Measurements from ENCODE around the gene SLC5A12. TPM values are rescaled to one million over a fixed set of nuclear protein-coding genes. Genes with fewer than 3 reads are reported as not detected.

The SLC5A12 gene
- not detected in 2 replicates for total RNA-seq

GRCh38 chr11:26721948-26722475 lies at the start of gene SLC5A12:
Gene SLC5A12, minus strand, starts transcription at chr11:26722060. Its CDS starts 346 bp downstream, at chr11:26721714.

Other genes starting within 250 kb of the SLC5A12 start
- gene MUC15, start 149.8 kb downstream of the SLC5A12 start, total RNA-seq = not detected in 2 replicates

Data from regular cardiac myocyte (primary cell).